IPS-NIHi7 (cell line): ENCODE results near the gene CACNA1H.

ENCODE experiments used
- DNase-seq: peaks from one replicate; pipeline ENCODE4 v3.0.0; 2012; ENCODE audit warnings: mixed read lengths; ENCODE audit errors: extremely low spot score

CACNA1H gene

DNA sequence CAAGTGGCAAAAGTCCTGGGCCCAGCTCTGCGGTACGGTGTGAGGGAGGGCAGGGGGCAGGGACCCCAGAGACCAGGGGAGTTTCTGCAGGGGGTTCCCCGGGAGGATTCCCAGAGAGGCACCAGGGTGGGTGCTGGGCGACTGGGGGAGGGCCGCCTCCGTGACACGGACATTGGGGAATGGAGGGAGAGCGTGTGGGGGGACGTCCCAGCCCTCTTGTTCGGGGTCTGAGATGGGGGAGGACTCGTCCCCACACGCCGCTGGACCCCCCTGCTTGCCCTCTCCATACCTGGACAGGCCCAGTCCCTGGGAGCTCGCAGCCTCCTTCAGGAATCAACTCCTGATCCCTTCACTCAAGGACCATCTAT, 30.5 kb upstream of the CACNA1H start:
- DNase-seq: no peak

- DNase-seq: no peak
These were observed 29.2 kb upstream of the CACNA1H start for GRCh38 chr16:1123525-1124230.

- no peak for DNase-seq
These were observed 28.6 kb upstream of the CACNA1H start for GRCh38 chr16:1124291-1124690.

DNA sequence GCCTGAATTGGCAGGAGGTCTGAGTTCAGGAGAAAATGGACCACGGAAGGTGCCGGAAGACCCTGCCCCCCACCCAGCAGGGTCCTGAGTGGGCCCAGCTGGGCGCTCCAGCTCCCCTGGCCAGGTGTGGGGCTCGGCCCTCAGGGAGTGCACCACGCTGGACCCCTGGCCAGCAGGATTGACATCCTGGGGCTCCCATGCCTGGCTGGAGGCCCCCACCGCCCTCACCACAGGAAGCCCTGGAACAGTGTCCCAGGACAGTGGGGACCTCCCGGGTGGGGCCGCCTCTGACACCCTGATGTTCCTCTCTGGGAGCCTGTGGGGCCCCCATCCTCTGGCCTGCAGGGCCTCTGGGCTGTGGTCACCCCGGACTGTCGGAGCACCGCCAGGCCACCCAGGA, 28.1 kb upstream of the CACNA1H start:
- no peak for DNase-seq

DNA sequence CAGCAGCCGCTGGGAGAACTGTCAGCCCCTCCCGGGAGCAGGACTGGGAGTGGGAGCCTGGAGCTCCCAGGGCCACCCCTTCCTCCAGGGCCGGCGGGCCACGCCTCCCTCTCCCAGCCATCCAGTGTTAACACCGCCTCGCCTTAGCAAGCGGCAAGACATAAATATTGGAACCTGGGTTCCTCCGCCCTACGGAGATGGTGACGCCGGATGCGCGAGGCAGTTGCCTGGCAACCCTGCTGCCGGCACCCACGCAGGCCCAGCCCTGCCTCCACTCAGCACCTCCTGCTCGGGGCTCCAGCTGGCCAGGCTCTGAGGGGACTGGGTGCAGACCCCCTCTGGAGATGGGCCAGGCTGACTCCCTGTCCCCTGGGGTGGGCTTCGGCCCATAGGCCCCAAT, 27.4 kb upstream of the CACNA1H start:
- DNase-seq: no peak

GRCh38 chr16:1126044-1126443, 26.9 kb upstream of the CACNA1H start:
- no peak for DNase-seq

- DNase-seq: no peak
These were observed 26.3 kb upstream of the CACNA1H start for GRCh38 chr16:1126586-1126985.

DNA sequence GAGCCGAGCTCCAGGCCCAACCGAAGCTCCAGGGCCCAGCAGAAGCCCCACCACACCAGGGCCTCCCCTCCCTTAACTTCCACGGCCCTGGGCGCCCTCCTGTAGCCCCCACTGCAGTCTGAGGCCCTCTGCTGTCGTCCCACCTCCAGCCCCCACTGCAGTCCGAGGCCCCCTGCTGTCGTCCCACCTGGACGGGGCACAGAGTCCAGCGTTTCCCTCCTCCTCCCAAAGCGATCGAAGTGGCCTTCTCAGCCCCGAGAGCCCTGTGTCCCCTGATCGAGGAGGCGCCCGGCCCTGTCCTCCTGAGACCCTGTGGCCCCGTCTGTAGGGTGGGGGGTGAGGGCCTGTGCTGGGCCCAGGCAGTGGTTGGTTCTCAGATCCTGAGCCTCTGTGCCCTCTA, 25.8 kb upstream of the CACNA1H start:
- DNase-seq: no peak

DNA sequence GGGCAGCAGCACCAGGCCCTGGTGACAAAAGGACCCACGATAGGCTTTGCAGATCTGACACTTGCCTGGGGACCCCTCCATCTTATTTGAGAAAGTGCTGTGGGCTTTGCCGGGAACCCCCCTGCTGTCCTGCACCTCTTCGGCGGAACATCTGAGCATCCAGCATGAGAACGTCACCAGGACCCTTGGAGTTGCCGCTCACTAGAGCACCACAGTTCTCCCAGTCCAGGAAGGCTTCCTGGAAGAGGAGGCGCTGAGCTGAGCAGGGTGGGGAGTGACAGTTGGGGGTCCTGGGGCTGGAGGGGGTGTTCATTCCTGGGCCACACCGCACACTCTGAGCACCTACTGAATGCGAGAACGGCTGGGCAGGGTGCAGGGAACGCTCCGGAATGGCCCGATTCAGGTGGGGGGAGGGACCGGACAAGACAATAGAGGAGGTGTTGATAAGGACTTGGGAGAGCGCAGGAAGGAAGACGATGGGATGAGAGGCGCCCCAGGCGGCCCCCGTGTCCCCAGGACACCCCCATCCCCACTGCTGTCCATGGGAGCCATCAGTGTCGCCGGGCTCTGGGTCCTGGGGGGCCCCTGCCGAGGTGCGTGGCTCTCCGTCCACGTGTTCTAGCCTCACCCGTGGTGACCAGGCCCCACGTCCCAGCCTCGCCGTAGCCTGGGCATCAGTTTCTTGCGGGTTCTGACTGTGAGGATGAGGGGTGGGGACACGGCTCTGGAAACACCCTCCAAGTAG, 24.8 kb upstream of the CACNA1H start:
- DNase-seq: no peak

DNA sequence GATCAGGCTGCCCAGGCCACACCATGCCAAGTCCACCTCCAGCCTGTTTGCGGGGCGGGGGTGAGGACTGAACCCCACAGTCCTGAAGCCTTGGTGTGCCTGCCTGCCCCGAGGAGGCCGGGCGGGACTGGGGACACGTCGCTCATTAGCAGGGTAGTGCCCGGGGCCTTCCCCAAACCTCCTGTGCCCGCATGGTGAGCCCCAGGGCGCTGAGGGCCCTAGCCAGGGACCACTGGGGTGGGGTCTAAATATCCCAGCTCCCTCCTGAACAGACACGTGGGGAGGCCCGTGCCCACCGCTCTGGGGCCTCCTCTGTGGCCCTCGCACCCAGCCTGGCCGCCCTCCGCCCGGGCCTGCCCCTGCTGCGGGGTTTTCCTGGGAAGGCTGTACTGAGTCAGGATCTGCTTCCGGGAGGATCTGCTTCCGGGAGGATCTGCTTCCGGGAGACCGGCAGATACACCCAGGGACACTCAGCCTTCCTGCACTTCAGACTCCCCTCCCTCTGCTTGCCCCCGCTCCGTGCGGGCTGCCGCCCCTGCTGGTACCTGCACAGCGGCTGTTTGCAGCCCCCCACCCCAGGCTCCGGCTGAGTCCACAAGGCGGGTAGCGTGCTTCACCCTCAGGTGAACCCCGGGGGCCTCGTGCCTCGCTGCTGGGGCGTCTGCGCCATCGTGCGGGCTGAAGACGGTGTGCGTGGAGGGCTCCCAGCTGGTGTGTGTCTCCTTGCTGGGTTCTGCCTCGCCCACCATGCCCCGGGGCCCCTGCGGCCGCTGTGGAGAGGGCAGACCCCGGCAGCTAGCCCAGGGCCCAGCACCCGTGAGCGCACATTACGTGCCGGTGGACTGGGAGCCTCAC, 23.6 kb upstream of the CACNA1H start:
- DNase-seq: no peak

- DNase-seq: no peak
These were observed 22.5 kb upstream of the CACNA1H start for GRCh38 chr16:1130382-1130781.

- DNase-seq: no peak
These were observed 21.4 kb upstream of the CACNA1H start for GRCh38 chr16:1131378-1131994.

GRCh38 chr16:1132431-1132830, 20.5 kb upstream of the CACNA1H start:
- no peak for DNase-seq

DNA sequence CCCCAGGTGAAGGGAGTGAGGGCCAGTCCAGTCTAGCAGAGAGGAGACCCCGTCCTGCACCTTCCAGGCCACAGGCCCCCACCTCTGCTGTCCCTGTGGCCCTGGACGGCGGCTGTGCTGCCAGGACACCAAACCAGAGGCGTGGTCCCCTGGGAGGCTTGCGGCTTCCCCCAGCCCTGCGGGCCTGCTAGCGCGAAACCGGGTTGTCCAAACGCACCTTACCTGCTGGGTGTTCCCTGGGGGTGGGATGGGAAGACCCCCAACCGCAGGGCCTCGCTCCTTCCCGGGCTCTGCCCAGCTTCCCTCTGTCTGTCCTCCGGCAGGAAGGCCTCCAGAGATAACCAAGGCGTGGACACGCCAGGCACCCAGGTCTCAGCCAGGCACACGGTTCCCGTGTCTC, 19.6 kb upstream of the CACNA1H start:
- DNase-seq: no peak

GRCh38 chr16:1133810-1134520, 18.9 kb upstream of the CACNA1H start:
- DNase-seq: no peak

- no peak for DNase-seq
These were observed 18.0 kb upstream of the CACNA1H start for GRCh38 chr16:1134776-1135458.

GRCh38 chr16:1135459-1135825, 17.5 kb upstream of the CACNA1H start:
- no peak for DNase-seq

- DNase-seq: no peak
These were observed 15.3 kb upstream of the CACNA1H start for GRCh38 chr16:1137604-1138003.

DNA sequence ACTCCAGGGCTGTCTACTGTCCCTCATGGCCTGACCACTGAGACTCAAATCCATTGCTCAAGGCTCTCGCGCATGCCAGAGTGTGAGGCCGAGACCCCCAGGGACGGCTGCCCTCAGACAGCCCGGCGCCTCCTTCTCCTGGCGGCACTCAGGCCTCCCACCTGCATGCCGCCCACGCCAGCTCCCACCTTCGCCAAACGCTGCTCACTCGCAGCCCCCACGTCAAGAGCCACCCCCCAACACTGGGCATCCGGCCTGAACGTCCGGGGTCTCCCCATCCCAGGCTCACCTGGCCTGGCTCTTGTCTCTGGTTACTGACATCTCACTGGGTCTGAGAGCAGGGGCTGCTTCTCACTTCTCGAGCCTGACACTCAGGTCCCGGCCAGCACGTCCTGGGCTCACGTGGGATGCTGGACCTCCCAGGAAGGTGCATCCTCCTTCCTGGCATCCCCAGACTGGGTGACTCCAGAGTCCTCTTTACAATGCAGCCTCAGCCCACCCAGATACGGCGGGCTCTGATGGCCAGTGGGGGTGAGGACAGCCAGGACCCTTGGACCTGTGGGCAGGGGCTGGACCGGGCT, 12.2 kb upstream of the CACNA1H start:
- no peak for DNase-seq

DNA sequence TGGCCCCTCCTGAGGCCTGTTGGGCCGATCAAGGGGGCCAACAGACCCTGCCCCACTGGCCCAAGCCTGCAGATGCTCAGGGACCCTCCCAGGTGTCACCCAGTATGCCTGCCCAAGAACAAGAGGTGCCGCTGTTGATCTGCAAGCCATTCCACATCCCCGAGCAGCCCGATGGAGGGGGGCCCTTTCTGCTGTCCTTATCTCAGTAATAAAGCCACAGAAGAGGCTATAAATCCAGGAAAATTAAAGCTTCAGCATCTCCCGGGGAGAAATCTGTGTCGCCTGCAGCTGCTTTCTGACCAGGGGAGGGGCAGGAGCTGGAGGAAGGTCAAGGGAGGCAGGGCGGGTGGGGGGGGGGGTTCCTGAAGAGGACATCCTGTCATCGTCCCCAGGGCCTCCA, 11.7 kb upstream of the CACNA1H start:
- DNase-seq: no peak

DNA sequence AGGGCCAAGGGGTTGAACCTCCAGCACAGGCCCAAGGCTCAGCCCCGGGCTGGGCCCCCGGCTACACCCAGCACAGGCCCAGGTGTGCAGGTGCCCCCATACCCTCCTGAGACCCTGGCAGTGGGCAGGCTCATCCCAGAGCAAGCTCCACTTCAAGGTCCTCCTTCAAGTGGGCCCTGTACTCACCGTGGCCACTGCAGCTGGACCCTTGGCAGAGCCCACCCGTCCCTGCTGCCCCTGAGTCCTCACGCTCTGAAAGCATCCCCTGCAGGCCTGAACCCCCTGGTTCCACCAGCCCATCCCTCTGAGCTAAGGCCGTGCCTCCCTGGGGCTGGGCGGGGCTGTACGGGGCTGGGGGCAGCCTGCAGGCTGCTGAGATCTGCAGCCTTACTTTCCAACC, 11.2 kb upstream of the CACNA1H start:
- DNase-seq: no peak
